SU-DHL-6 (cell line): Measurements from ENCODE around the gene KYNU.
"Not testable (repeated sequence)": the region's sequence is repeated elsewhere in the genome, so short reads cannot be mapped to it uniquely, and the experiment has no call there.

Source experiments
- H2AFZ ChIP-seq: fragments of 200-600 bp; sonication (generic); 2 replicates; pipeline ENCODE4 v1.6.1; 2014; ENCODE audit warnings: low read depth, mild to moderate bottlenecking, moderate library complexity, mixed read lengths, antibody characterized with exemption, low read length; ENCODE audit not compliant: severe bottlenecking
- H3F3A ChIP-seq: fragments of 200-600 bp; shearing (Covaris generic); 2 replicates; pipeline ENCODE4 v1.6.0; 2016; ENCODE audit warnings: antibody characterized with exemption, mild to moderate bottlenecking; ENCODE audit not compliant: insufficient read depth
- H3K27ac ChIP-seq: fragments of 200-600 bp; sonication (generic); 2 replicates; pipeline ENCODE4 v1.5.1; 2016; ENCODE audit warnings: low read depth, mild to moderate bottlenecking, low read length, moderate library complexity, mixed read lengths
- H3K27me3 ChIP-seq: fragments of 200-600 bp; sonication (generic), shearing (Covaris generic); 2 replicates; pipeline ENCODE4 v1.6.0; 2014; ENCODE audit warnings: mild to moderate bottlenecking, low read length
- H3K36me3 ChIP-seq: fragments of 200-600 bp; sonication (generic); 2 replicates; pipeline ENCODE4 v1.6.1; 2014; ENCODE audit warnings: mild to moderate bottlenecking, low read length, mixed read lengths
- H3K4me2 ChIP-seq: fragments of 300-600, 200-600 bp; shearing (Covaris generic), sonication (generic); 2 replicates; pipeline ENCODE4 v1.6.0; 2014; ENCODE audit warnings: low read length, low read depth, mild to moderate bottlenecking; ENCODE audit not compliant: poor library complexity, severe bottlenecking
- H3K4me3 ChIP-seq: fragments of 200-600 bp; sonication (generic); 2 replicates; pipeline ENCODE4 v1.5.1; 2014; ENCODE audit warnings: antibody characterized with exemption, low read length, mild to moderate bottlenecking, mixed read lengths; ENCODE audit not compliant: insufficient read depth, poor library complexity, severe bottlenecking
- H3K79me2 ChIP-seq: fragments of 200-600 bp; sonication (generic); 2 replicates; pipeline ENCODE4 v1.6.1; 2014; ENCODE audit warnings: mild to moderate bottlenecking, low read length, moderate library complexity; ENCODE audit not compliant: insufficient read depth
- H3K9ac ChIP-seq: fragments of 200-600 bp; sonication (generic); 2 replicates; pipeline ENCODE4 v1.7.0; 2014; ENCODE audit warnings: mild to moderate bottlenecking, low read length
- H3K9me2 ChIP-seq: fragments of 200-600 bp; sonication (generic); replicated peaks from 2 replicates; pipeline ENCODE4 v1.6.1; 2014; ENCODE audit warnings: low read length; ENCODE audit not compliant: insufficient read depth
- H3K9me3 ChIP-seq: fragments of 200-600 bp; sonication (generic); 2 replicates; pipeline ENCODE4 v1.6.1; 2014; ENCODE audit warnings: low read length, mixed read lengths; ENCODE audit not compliant: insufficient read depth
- H4K20me1 ChIP-seq: fragments of 200-600 bp; sonication (generic); 2 replicates; pipeline ENCODE4 v1.6.1; 2014; ENCODE audit warnings: low read depth, mild to moderate bottlenecking, antibody characterized with exemption, low read length, moderate library complexity, mixed read lengths
- CTCF ChIP-seq: fragments of 200-600 bp; sonication (generic); IDR thresholded peaks from one replicate; pipeline ENCODE4 v1.5.1; 2017; ENCODE audit warnings: antibody characterized with exemption, mild to moderate bottlenecking, low read length, moderate library complexity; ENCODE audit not compliant: insufficient read depth, poor library complexity, severe bottlenecking
- EZH2phosphoT487 ChIP-seq: fragments of 200-600 bp; sonication (generic), shearing (Covaris generic); conservative IDR thresholded peaks from 2 replicates; pipeline ENCODE4 v1.6.1; 2018; ENCODE audit warnings: mild to moderate bottlenecking, antibody characterized with exemption, low read length, moderate library complexity, mixed read lengths

The KYNU gene

GRCh38 chr2:143068509-143068908 is 191.0 kb downstream of the KYNU start:
- Histone ChIP-seq H3K4me2 (peak overlapping the region; percentile 23), H3K9me3 (no peaks in the 10 kb centered on the region), H3F3A (no peaks in the 10 kb centered on the region), H3K9me2 (no peaks in the 10 kb centered on the region), H3K4me3 (no peak overlapping the region), H3K36me3 (no peaks in the 10 kb centered on the region; the same call in 1 of the 2 replicates), H3K27me3 (no peaks in the 10 kb centered on the region), H3K27ac (no peak overlapping the region), H4K20me1 (no peaks in the 10 kb centered on the region), H2AFZ (peak overlapping the region; percentile 76), H3K9ac (no peak overlapping the region), H3K79me2 (no peaks in the 10 kb centered on the region)
- no peak for TF ChIP-seq CTCF
- TF ChIP-seq EZH2phosphoT487 = no peak

DNA sequence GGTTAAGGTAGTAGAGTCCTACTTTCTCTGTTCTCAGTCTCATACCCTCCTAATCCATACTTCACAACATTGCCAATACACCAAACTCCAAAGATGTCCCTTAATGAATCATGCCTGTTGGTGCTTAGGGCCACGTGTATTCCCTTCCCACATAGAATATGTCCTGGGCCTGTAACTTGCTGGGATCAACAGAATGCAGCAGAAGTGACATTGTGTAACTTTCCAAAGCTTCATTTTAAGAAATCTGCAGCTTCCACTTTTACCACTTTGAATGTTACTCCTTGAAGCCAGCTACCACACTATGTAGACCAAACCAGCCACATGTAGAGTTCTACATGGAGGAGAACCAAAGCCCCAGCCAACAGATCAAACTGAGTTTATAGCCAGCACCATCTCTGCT is 193.2 kb downstream of the KYNU start:
- Histone ChIP-seq H3K79me2 (no peaks in the 10 kb centered on the region), H3K9me2 (no peaks in the 10 kb centered on the region), H2AFZ (no peak overlapping the region), H3K4me2 (no peak overlapping the region), H3K27ac (no peak overlapping the region), H3F3A (no peaks in the 10 kb centered on the region), H3K9ac (no peak overlapping the region), H3K36me3 (no peaks in the 10 kb centered on the region; the same call in 1 of the 2 replicates), H4K20me1 (no peaks in the 10 kb centered on the region), H3K9me3 (peaks cover 3% of the 10 kb centered on the region; the same call in 1 of the 2 replicates), H3K27me3 (no peaks in the 10 kb centered on the region), H3K4me3 (no peak overlapping the region)
- TF ChIP-seq EZH2phosphoT487 (no peak), CTCF (no peak)

DNA sequence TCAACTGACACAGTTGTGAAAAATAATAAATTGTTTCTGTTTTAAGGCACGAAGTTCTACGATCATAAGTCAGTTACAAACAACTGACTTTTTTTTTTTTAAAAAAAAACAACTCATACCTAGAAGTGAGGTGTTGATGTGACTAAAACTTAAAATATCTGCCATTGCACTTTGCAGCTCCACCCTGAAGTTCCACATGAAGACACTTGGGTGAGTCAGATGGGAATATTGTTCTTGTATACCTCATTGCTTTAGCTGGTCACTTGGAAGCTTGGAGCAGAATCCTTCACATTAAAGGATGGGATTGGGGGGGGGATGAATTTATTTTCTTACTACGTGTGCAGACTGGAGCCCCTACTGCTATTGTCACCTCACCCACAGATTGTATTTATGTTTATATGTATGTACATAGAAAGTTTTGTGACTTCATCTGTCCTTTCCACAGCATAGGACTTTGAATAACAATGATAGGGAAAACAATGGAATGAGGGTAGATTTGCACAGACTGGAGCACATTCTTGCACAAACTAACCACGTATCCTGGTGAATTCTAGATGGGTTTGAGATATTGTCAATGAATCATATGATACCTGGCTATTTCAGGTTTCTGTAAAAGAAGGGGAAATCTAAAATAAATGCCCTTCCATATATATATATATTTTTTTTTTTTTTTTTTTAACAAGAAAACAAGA is 193.9 kb downstream of the KYNU start:
- no peaks in the 10 kb centered on the region for H3F3A ChIP-seq
- H3K9ac ChIP-seq = no peak overlapping the region
- H3K9me2 ChIP-seq = no peaks in the 10 kb centered on the region
- no peaks in the 10 kb centered on the region; the same call in 1 of the 2 replicates for H3K36me3 ChIP-seq
- H3K4me3 ChIP-seq = no peak overlapping the region
- H2AFZ ChIP-seq = no peak overlapping the region
- H3K79me2 ChIP-seq = no peaks in the 10 kb centered on the region
- H4K20me1 ChIP-seq = no peaks in the 10 kb centered on the region
- no peak for TF ChIP-seq EZH2phosphoT487
- TF ChIP-seq CTCF = no peak
- no peak overlapping the region for H3K27ac ChIP-seq
- H3K9me3 ChIP-seq = peaks cover 9% of the 10 kb centered on the region; the same call in 1 of the 2 replicates
- H3K4me2 ChIP-seq = no peak overlapping the region
- H3K27me3 ChIP-seq = no peaks in the 10 kb centered on the region

GRCh38 chr2:143074913-143075312 is 197.4 kb downstream of the KYNU start:
- not testable (repeated sequence) for H2AFZ ChIP-seq, H3K4me3 ChIP-seq, H3F3A ChIP-seq, H3K27me3 ChIP-seq, H3K36me3 ChIP-seq, H3K9me3 ChIP-seq, H4K20me1 ChIP-seq, H3K9me2 ChIP-seq, H3K4me2 ChIP-seq, H3K79me2 ChIP-seq, H3K27ac ChIP-seq, H3K9ac ChIP-seq
